ENCODE results near the gene OR1Q1. TPM values are rescaled to one million over a fixed set of nuclear protein-coding genes. Genes with fewer than 3 reads are reported as not detected.

The OR1Q1 gene
- total and polyA plus RNA-seq, 2 experiments from 2014 or later: not detected

DNA sequence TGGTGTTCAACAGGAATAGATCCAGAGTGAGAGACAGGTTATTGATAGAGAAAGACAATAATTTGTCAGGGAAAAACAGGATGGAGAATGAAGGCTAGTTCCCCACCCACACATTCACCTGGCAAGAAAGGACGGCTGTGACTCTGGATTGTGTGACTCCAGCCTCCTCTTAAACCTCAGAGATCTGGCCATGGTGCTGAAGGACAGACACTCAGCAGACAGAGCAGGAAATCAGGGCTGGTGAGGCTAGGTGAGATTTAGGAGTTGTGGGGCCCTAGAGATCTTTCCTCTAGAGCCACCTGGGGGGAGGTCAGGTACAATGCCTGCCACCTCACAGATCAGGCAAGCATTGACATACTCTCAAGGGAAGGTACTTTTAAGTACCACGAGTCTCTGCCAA, 27.7 kb downstream of the OR1Q1 start:
- Mint-ChIP-seq H3K4me1 (no peaks in the 10 kb centered on the region), H3K36me3 (ENCODE audit: low read depth) (peaks cover 11% of the 10 kb centered on the region), H3K27ac (no peak overlapping the region), H3K27me3 (ENCODE audit: insufficient read depth, low read depth, poor library complexity) (peaks cover 2% of the 10 kb centered on the region), H3K9me3 (peaks cover 87% of the 10 kb centered on the region), H3K4me3 (no peak overlapping the region)
- H3F3A ChIP-seq (replicated peaks; ENCODE audit: low read depth): no peaks in the 10 kb centered on the region
- peaks cover 8% of the 10 kb centered on the region; the same call in 1 of the 2 replicates for H3K36me3 ChIP-seq (ENCODE audit: insufficient read depth)
- no peaks in the 10 kb centered on the region for H3K9me2 ChIP-seq (ENCODE audit: insufficient read depth)
- no peak for DNase-seq (ENCODE audit: low spot score)
- no peak overlapping the region for H3K4me2 ChIP-seq
- no peaks in the 10 kb centered on the region for H3K27me3 ChIP-seq (ENCODE audit: insufficient read depth)
- no peak overlapping the region for H2AFZ ChIP-seq
- no peaks in the 10 kb centered on the region for H3K4me1 ChIP-seq (ENCODE audit: insufficient read depth)
- no peaks in the 10 kb centered on the region for H3K79me2 ChIP-seq (replicated peaks; ENCODE audit: insufficient read depth)
- H3K4me3 ChIP-seq: no peak overlapping the region
- H3K27ac ChIP-seq (ENCODE audit: low read depth): no peak overlapping the region
- TF ChIP-seq, protein P1, sequence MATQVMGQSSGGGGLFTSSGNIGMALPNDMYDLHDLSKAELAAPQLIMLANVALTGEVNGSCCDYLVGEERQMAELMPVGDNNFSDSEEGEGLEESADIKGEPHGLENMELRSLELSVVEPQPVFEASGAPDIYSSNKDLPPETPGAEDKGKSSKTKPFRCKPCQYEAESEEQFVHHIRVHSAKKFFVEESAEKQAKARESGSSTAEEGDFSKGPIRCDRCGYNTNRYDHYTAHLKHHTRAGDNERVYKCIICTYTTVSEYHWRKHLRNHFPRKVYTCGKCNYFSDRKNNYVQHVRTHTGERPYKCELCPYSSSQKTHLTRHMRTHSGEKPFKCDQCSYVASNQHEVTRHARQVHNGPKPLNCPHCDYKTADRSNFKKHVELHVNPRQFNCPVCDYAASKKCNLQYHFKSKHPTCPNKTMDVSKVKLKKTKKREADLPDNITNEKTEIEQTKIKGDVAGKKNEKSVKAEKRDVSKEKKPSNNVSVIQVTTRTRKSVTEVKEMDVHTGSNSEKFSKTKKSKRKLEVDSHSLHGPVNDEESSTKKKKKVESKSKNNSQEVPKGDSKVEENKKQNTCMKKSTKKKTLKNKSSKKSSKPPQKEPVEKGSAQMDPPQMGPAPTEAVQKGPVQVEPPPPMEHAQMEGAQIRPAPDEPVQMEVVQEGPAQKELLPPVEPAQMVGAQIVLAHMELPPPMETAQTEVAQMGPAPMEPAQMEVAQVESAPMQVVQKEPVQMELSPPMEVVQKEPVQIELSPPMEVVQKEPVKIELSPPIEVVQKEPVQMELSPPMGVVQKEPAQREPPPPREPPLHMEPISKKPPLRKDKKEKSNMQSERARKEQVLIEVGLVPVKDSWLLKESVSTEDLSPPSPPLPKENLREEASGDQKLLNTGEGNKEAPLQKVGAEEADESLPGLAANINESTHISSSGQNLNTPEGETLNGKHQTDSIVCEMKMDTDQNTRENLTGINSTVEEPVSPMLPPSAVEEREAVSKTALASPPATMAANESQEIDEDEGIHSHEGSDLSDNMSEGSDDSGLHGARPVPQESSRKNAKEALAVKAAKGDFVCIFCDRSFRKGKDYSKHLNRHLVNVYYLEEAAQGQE (IDR thresholded peaks at IDR 0.05; ENCODE audit: unreplicated experiment): peak; percentile 58
- TF ChIP-seq, protein P2, sequence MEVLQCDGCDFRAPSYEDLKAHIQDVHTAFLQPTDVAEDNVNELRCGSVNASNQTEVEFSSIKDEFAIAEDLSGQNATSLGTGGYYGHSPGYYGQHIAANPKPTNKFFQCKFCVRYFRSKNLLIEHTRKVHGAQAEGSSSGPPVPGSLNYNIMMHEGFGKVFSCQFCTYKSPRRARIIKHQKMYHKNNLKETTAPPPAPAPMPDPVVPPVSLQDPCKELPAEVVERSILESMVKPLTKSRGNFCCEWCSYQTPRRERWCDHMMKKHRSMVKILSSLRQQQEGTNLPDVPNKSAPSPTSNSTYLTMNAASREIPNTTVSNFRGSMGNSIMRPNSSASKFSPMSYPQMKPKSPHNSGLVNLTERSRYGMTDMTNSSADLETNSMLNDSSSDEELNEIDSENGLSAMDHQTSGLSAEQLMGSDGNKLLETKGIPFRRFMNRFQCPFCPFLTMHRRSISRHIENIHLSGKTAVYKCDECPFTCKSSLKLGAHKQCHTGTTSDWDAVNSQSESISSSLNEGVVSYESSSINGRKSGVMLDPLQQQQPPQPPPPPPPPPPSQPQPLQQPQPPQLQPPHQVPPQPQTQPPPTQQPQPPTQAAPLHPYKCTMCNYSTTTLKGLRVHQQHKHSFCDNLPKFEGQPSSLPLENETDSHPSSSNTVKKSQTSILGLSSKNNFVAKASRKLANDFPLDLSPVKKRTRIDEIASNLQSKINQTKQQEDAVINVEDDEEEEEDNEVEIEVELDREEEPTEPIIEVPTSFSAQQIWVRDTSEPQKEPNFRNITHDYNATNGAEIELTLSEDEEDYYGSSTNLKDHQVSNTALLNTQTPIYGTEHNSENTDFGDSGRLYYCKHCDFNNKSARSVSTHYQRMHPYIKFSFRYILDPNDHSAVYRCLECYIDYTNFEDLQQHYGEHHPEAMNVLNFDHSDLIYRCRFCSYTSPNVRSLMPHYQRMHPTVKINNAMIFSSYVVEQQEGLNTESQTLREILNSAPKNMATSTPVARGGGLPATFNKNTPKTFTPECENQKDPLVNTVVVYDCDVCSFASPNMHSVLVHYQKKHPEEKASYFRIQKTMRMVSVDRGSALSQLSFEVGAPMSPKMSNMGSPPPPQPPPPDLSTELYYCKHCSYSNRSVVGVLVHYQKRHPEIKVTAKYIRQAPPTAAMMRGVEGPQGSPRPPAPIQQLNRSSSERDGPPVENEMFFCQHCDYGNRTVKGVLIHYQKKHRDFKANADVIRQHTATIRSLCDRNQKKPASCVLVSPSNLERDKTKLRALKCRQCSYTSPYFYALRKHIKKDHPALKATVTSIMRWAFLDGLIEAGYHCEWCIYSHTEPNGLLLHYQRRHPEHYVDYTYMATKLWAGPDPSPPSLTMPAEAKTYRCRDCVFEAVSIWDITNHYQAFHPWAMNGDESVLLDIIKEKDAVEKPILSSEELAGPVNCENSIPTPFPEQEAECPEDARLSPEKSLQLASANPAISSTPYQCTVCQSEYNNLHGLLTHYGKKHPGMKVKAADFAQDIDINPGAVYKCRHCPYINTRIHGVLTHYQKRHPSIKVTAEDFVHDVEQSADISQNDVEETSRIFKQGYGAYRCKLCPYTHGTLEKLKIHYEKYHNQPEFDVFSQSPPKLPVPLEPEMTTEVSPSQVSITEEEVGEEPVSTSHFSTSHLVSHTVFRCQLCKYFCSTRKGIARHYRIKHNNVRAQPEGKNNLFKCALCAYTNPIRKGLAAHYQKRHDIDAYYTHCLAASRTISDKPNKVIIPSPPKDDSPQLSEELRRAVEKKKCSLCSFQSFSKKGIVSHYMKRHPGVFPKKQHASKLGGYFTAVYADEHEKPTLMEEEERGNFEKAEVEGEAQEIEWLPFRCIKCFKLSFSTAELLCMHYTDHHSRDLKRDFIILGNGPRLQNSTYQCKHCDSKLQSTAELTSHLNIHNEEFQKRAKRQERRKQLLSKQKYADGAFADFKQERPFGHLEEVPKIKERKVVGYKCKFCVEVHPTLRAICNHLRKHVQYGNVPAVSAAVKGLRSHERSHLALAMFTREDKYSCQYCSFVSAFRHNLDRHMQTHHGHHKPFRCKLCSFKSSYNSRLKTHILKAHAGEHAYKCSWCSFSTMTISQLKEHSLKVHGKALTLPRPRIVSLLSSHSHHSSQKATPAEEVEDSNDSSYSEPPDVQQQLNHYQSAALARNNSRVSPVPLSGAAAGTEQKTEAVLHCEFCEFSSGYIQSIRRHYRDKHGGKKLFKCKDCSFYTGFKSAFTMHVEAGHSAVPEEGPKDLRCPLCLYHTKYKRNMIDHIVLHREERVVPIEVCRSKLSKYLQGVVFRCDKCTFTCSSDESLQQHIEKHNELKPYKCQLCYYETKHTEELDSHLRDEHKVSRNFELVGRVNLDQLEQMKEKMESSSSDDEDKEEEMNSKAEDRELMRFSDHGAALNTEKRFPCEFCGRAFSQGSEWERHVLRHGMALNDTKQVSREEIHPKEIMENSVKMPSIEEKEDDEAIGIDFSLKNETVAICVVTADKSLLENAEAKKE (CRISPR knock-in tag; IDR thresholded peaks at IDR 0.05): no peak
- no peak for ATAC-seq
- no peaks in the 10 kb centered on the region for H4K20me1 ChIP-seq (replicated peaks; ENCODE audit: insufficient read depth)

All from GM23338 (cell line).